T-cell (primary cell): ENCODE data around the gene C16orf54. TPM values are rescaled to one million over a fixed set of nuclear protein-coding genes. Genes with fewer than 3 reads are reported as not detected.
"Not testable (repeated sequence)": the region's sequence is repeated elsewhere in the genome, so short reads cannot be mapped to it uniquely, and the experiment has no call there.

Source experiments
- ATAC-seq, 4 experiments: fragments of 200-7000 bp in 3 of 4; fragments of 150-1000 bp in 1 of 4; cut with Tn5 transposase; replicated peaks in 1 of 4; 1 replicate in 3 of 4; 2 replicates in 1 of 4; pipeline ENCODE4 v1.10.0; 2021; ENCODE audit warnings: moderate library complexity in 3 of 4, mild to moderate bottlenecking in 2 of 4, moderate number of reproducible peaks in 1 of 4
- CTCF ChIA-PET, 2 donors: fragments of 300-600 bp; sonication (Branson Sonifier 250); formaldehyde crosslinking; loops; one replicate each; lab custom pipeline; 2022; ENCODE audit warnings: antibody characterized with exemption in 2 of 2; lab: Charles Lee
- POLR2A ChIA-PET, 2 donors: fragments of 300-600 bp; sonication (Branson Sonifier 250); formaldehyde crosslinking; loops; one replicate each; lab custom pipeline; 2022; ENCODE audit warnings: antibody characterized with exemption in 2 of 2; lab: Charles Lee
- DNase-seq, 35 experiments: peaks; one replicate each; pipeline versions ENCODE4 v3.0.0 to v3.0.0-alpha.2; 2013 to 2023
- H3K27ac ChIP-seq: one replicate; pipeline ENCODE4 v1.5.1; 2013; ENCODE audit warnings: low read length
- H3K27me3 ChIP-seq, 2 experiments: replicated peaks in 1 of 2; 1 replicate in 1 of 2; 2 replicates in 1 of 2; pipeline versions ENCODE4 v1.6.1 to v1.7.0; 2013; ENCODE audit warnings: low read length in 1 of 2, mixed read lengths in 1 of 2; ENCODE audit not compliant: control insufficient read depth in 2 of 2, insufficient read depth in 2 of 2; ENCODE audit errors: extremely low read depth in 1 of 2
- H3K36me3 ChIP-seq, 2 donors: 1 replicate in 1 of 2; 2 replicates in 1 of 2; pipeline versions ENCODE4 v1.6.1 to v1.7.0; 2013; ENCODE audit warnings: low read length in 1 of 2; ENCODE audit not compliant: control insufficient read depth in 2 of 2, insufficient read depth in 1 of 2; ENCODE audit errors: extremely low read depth in 1 of 2
- H3K4me1 ChIP-seq, 2 experiments: 1 replicate in 1 of 2; 2 replicates in 1 of 2; pipeline versions ENCODE4 v1.6.1 to v1.7.0; 2013; ENCODE audit warnings: low read length in 2 of 2, mixed read lengths in 1 of 2; ENCODE audit not compliant: insufficient read depth in 2 of 2, control insufficient read depth in 1 of 2; ENCODE audit errors: extremely low read depth in 1 of 2
- H3K4me3 ChIP-seq, 2 donors: 1 replicate in 1 of 2; 2 replicates in 1 of 2; pipeline versions ENCODE4 v1.5.1 to v1.7.0; 2013; ENCODE audit warnings: mild to moderate bottlenecking in 2 of 2, low read length in 1 of 2, moderate library complexity in 1 of 2; ENCODE audit not compliant: control insufficient read depth in 1 of 2; ENCODE audit errors: extremely low read depth in 1 of 2
- H3K9me3 ChIP-seq: 2 replicates; pipeline ENCODE4 v1.7.0; 2013
- H3K27ac Mint-ChIP-seq, 2 donors: one replicate each; pipeline ENCODE4 v1.8.0; 2020 to 2021; ENCODE audit warnings: mild to moderate bottlenecking in 2 of 2, mixed read lengths in 2 of 2
- H3K27me3 Mint-ChIP-seq, 2 donors: one replicate each; pipeline ENCODE4 v1.8.0; 2021 to 2022; ENCODE audit warnings: mixed read lengths in 2 of 2
- H3K36me3 Mint-ChIP-seq: one replicate; pipeline ENCODE4 v1.8.0; 2021; ENCODE audit warnings: mixed read lengths
- H3K4me1 Mint-ChIP-seq, 3 donors: one replicate each; pipeline ENCODE4 v1.8.0; 2020 to 2022; ENCODE audit warnings: mixed read lengths in 3 of 3, mild to moderate bottlenecking in 1 of 3
- H3K4me3 Mint-ChIP-seq, 3 donors: one replicate each; pipeline ENCODE4 v1.8.0; 2020 to 2022; ENCODE audit warnings: mild to moderate bottlenecking in 3 of 3, mixed read lengths in 3 of 3, moderate library complexity in 3 of 3
- H3K9me3 Mint-ChIP-seq, 3 donors: one replicate each; pipeline ENCODE4 v1.8.0; 2020 to 2022; ENCODE audit warnings: mixed read lengths in 3 of 3
- WGBS: methylation state at CpG from one replicate; pipeline ENCODE4 v1.1.5; 2013; ENCODE audit warnings: missing lambda C conversion rate; ENCODE audit not compliant: insufficient coverage; 5-methylcytosine and 5-hydroxymethylcytosine counted together
- total RNA-seq, 35 experiments: library from RNA in 6 of 35; stranded (reverse) in 6 of 35; fragments of 120-200 nt in 1 of 35; gene quantifications; one replicate each; pipeline versions ENCODE4 v1.2.1 to v1.2.4 and lab custom pipeline; 2013 to 2026

Gene C16orf54
- total RNA-seq, 5 donors from 2014 or later (not counting 1 experiment from before 2014, with no cell fraction given) = 122 to 194 (median 142) TPM

DNA sequence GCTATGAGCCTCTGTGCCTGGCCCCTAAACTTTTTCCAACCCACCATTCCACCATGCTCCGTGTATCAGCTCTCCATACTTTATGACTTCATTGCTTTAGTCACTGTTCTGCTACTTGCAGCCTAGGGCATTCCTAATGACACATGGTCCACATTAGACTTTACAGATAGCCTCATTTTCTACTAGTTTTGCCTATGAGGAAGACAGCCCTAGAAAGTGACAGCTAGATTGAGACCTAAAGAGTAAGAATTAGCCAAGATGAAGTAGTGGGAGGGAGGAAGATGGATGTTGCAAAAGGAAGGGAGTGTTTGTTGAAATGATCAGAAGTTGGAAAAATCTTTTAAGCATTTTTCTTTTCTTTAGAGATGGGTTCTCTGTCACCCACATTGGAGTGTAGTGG is 11.0 kb downstream of the C16orf54 start:
- Mint-ChIP-seq H3K4me1 (peaks cover 60 to 70% (median 69%) of the 10 kb centered on the region in 3 donors), H3K4me3 (no peak overlapping the region), H3K27ac (peak overlapping the region; percentile 43 to 85), H3K36me3 (peaks cover 6% of the 10 kb centered on the region), H3K9me3 (peaks cover 0 to 3% (median 0%) of the 10 kb centered on the region in 3 donors), H3K27me3 (no peaks in the 10 kb centered on the region)
- Histone ChIP-seq H3K36me3 (peaks cover 0 to 4% of the 10 kb centered on the region in 2 donors), H3K4me3 (no peak overlapping the region), H3K27me3 (no peaks in the 10 kb centered on the region), H3K4me1 (peaks cover 27 to 56% of the 10 kb centered on the region in 2 experiments), H3K27ac (no peak overlapping the region), H3K9me3 (no peaks in the 10 kb centered on the region)
- ChIA-PET POLR2A (interaction anchor here in 1 of 2 donors (0.5 kb wide), 1 partner anchor 27 kb away, joined by 4 read pairs; no protein-coding TSS in a partner anchor), CTCF (no interaction called here)
- no CpG with 5 or more reads among the region's 1 CpG for WGBS
- DNase-seq (no peak), ATAC-seq (no peak)

GRCh38 chr16:29731768-29732601 is 13.8 kb downstream of the C16orf54 start:
- POLR2A ChIA-PET = interaction anchor here (0.6 to 1.0 kb wide), 4 partner anchors 14 to 1379 kb away, joined by 3 to 5 read pairs (median 4); no protein-coding TSS in a partner anchor
- H3K36me3 ChIP-seq, H3K4me3 ChIP-seq, H3K36me3 Mint-ChIP-seq, H3K27me3 ChIP-seq, H3K9me3 Mint-ChIP-seq, H3K4me3 Mint-ChIP-seq, H3K27ac ChIP-seq, H3K9me3 ChIP-seq, H3K27me3 Mint-ChIP-seq: not testable (repeated sequence)
- WGBS = no CpG with 5 or more reads among the region's 13 CpGs
- Mint-ChIP-seq H3K4me1 (peaks cover 39 to 53% (median 49%) of the 10 kb centered on the region in 3 donors), H3K27ac (peak overlapping the region; percentile 24 to 43)
- DNase-seq (peak in 4 of 35 experiments; percentile 11 to 57 (median 32)), ATAC-seq (peak in 1 of 4 experiments; percentile 54)
- CTCF ChIA-PET = interaction anchor here in 1 of 2 donors (0.5 to 1.3 kb wide), 3 partner anchors 9 to 12 kb away, joined by 3 to 11 read pairs (median 4); no protein-coding TSS in a partner anchor
- peaks cover 8 to 36% of the 10 kb centered on the region in 2 experiments for H3K4me1 ChIP-seq

GRCh38 chr16:29730649-29731048 is 15.1 kb downstream of the C16orf54 start:
- Mint-ChIP-seq H3K9me3 (peaks cover 0 to 3% (median 0%) of the 10 kb centered on the region in 3 donors), H3K4me3 (peak overlapping the region in 1 of 3 donors; percentile 42)

DNA sequence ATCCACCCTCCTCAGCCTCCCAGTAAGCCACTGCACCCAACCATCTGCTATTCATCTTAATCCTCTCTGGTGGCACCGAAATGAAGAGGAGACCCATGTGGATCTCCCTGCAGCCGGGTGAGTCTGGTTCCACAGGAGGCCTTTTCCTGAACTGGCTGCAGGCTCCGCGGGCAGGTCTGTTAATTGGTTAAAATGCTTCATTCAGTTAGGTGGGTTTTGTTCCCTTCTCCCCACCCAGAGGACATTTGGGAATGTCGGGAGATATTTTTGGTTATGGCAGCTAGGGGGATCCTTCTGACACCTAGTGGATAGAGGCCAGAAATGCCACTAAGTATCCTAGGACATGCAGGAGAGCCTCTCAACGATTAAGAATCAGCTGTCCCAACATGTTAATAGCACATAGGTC is 16.7 kb downstream of the C16orf54 start:
- Mint-ChIP-seq H3K9me3 (peaks cover 0 to 3% (median 0%) of the 10 kb centered on the region in 3 donors), H3K36me3 (peaks cover 3% of the 10 kb centered on the region), H3K4me3 (no peak overlapping the region), H3K4me1 (peaks cover 25 to 39% (median 34%) of the 10 kb centered on the region in 3 donors), H3K27me3 (no peaks in the 10 kb centered on the region), H3K27ac (no peak overlapping the region)
- Histone ChIP-seq H3K27me3 (no peaks in the 10 kb centered on the region), H3K9me3 (no peaks in the 10 kb centered on the region), H3K4me1 (peaks cover 0 to 26% of the 10 kb centered on the region in 2 experiments), H3K27ac (no peak overlapping the region), H3K4me3 (no peak overlapping the region), H3K36me3 (no peaks in the 10 kb centered on the region)
- ATAC-seq = no peak
- peak in 1 of 35 experiments; percentile 33 for DNase-seq
- 27% methylated on average over 1 of the region's 6 CpGs for WGBS
- POLR2A ChIA-PET = no interaction called here
- CTCF ChIA-PET = interaction anchor here in 1 of 2 donors (0.9 to 1.7 kb wide), 4 partner anchors 10 to 56 kb away, joined by 3 to 10 read pairs (median 4); no protein-coding TSS in a partner anchor

More at GRCh38 chr16:29730649-29731048, 15.1 kb downstream of the C16orf54 start:
- Histone ChIP-seq H3K27me3 (no peaks in the 10 kb centered on the region), H3K9me3 (no peaks in the 10 kb centered on the region), H3K36me3 (no peaks in the 10 kb centered on the region), H3K4me3 (no peak overlapping the region), H3K4me1 (peaks cover 0 to 26% of the 10 kb centered on the region in 2 experiments), H3K27ac (no peak overlapping the region)
- H3K27ac Mint-ChIP-seq = peak overlapping the region in 1 of 2 donors; percentile 57
- H3K36me3 Mint-ChIP-seq = peaks cover 3% of the 10 kb centered on the region
- WGBS = 76% methylated on average over 4 of the region's 7 CpGs
- H3K4me1 Mint-ChIP-seq = peaks cover 27 to 39% (median 35%) of the 10 kb centered on the region in 3 donors
- DNase-seq (no peak), ATAC-seq (no peak)
- no peaks in the 10 kb centered on the region for H3K27me3 Mint-ChIP-seq
- CTCF ChIA-PET = no interaction called here
- POLR2A ChIA-PET = interaction anchor here in 1 of 2 donors (0.6 kb wide), 1 partner anchor 117 kb away, joined by 4 read pairs; no protein-coding TSS in a partner anchor

DNA sequence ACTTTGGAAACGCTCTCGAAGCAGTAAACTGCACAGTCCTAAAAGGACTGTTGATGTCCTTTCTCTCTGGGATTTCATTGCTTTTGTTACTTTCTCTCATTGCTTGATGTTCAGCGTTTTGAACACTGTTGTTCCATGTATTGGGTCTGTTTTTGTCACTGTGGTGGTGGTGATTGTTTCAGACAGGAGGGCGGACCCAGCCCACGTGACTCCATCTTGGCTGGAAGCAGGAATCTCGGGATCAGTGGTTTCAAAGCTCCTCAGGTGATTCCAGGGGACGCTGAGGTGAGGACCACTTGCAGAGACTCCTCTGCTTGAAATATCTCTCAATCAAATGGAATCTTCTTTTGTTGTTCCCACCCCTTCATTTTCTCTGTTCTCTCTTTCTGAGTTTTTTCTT is 18.3 kb downstream of the C16orf54 start:
- ChIA-PET POLR2A (no interaction called here), CTCF (interaction anchor here in 1 of 2 donors (0.5 kb wide), 1 partner anchor 36 kb away, joined by 3 read pairs; no protein-coding TSS in a partner anchor)
- H3K27ac ChIP-seq = no peak overlapping the region
- Mint-ChIP-seq H3K27me3 (no peaks in the 10 kb centered on the region), H3K4me3 (no peak overlapping the region), H3K9me3 (peaks cover 0 to 3% (median 0%) of the 10 kb centered on the region in 3 donors), H3K36me3 (peaks cover 3% of the 10 kb centered on the region), H3K27ac (peak overlapping the region in 1 of 2 donors; percentile 39), H3K4me1 (peaks cover 28 to 31% (median 31%) of the 10 kb centered on the region in 3 donors)
- H3K27me3 ChIP-seq = no peaks in the 10 kb centered on the region
- peaks cover 0 to 23% of the 10 kb centered on the region in 2 experiments for H3K4me1 ChIP-seq
- H3K4me3 ChIP-seq = no peak overlapping the region
- WGBS = 80% methylated on average over 6 of the region's 7 CpGs
- DNase-seq = no peak
- no peaks in the 10 kb centered on the region for H3K9me3 ChIP-seq
- H3K36me3 ChIP-seq = no peaks in the 10 kb centered on the region
- no peak for ATAC-seq

GRCh38 chr16:29726845-29727377 is 18.9 kb downstream of the C16orf54 start:
- H3K4me1 ChIP-seq = peaks cover 0 to 18% of the 10 kb centered on the region in 2 experiments
- Mint-ChIP-seq H3K27me3 (no peaks in the 10 kb centered on the region), H3K36me3 (no peaks in the 10 kb centered on the region), H3K4me3 (no peak overlapping the region), H3K9me3 (no peaks in the 10 kb centered on the region), H3K27ac (no peak overlapping the region), H3K4me1 (peaks cover 24 to 27% (median 26%) of the 10 kb centered on the region in 3 donors)
- H3K9me3 ChIP-seq = no peaks in the 10 kb centered on the region
- no peak overlapping the region for H3K4me3 ChIP-seq
- 97% methylated on average over 6 of the region's 9 CpGs for whole genome bisulfite sequencing
- H3K36me3 ChIP-seq = no peaks in the 10 kb centered on the region
- ChIA-PET POLR2A (no interaction called here), CTCF (interaction anchor here in 1 of 2 donors (0.6 to 1.0 kb wide), 3 partner anchors 62 to 305 kb away, joined by 3 to 5 read pairs (median 3); no protein-coding TSS in a partner anchor)
- DNase-seq = no peak
- ATAC-seq = no peak
- no peak overlapping the region for H3K27ac ChIP-seq
- H3K27me3 ChIP-seq = no peaks in the 10 kb centered on the region
